Fibroblast of the conjunctiva (primary cell): ENCODE results near the gene HOXD8.

Source experiments
- DNase-seq: peaks from one replicate; pipeline ENCODE4 v3.0.0-alpha.2; 2010; ENCODE audit warnings: low read depth

Gene HOXD8

DNA sequence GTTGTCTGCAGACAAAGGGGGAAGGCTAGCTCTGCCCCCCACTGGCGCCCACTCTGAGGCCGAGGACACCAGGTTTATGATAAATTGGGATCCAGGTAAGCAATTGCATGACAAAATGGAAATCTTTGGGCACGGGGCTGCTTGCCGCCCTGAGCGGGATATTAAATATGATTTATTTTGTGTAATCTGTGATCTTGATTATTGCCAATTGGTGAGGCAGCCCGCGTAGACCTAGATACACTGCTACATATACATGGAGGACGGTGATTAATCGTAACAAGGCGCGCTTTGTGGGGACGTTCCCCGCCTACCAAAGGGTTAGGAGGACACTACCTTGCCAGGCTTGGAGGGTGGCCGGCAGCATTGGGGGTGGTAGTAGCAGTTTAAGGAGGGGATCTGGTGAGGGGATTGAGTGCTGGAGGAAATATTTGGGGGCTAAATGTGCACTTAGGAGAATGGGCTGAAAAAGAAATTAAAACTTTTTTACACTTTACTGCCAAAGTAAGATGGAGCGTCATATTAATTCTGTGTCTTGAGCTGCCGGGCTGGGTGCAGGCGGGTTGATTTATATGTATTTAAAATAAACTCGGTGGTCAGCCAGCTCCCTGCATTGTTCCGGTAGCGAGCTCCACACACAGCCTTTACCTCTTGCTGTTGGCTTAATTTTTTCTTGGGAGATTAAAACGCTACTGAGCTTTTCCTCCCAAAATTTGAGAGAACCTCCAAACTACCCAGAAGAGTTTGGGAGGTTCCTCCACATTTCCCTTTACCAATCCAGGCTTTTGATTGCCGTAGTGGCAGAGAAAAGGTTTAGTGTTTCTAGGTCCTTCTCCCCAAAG lies 31.7 kb downstream of the HOXD8 start:
- DNase-seq = no peak

DNA sequence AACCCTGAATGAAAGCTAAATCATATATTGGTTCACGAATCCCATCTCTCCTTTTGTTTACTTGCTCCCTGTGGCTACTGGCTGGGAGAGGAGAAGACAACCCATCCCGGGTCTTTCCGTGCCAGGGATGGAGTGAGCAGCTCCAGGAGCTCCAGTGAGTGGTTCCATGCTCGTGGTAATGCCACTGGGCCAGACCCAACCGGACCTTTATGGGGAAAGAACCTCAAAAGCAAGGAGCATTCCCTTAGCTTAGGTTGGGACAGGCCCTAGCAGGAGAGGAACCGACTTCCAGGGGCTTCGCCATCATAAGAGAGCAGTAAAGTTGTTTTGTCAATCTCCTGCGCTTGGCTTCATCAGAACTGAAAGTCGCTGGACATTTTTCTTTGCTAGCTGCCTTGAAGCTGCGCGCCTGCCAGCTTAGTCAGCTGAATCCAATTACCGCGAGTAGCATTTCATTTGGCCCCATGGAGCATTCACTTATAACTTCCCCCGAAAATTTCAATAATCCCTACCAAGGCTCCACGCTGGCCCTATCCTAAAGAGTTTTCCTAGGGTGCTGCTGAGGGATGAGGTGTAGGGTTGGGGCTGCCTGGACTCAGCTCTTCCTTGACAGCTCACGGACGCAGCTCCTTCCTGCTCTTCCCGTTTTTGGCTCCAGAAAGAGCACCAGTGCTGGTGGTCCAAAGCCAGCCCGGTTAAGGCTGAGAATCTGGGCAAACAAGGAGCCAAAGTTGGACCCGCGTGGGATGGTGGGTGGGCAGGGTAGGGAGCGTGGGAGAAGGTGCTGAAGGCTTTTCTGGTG lies 32.5 kb downstream of the HOXD8 start:
- DNase-seq = peak; percentile 13

DNA sequence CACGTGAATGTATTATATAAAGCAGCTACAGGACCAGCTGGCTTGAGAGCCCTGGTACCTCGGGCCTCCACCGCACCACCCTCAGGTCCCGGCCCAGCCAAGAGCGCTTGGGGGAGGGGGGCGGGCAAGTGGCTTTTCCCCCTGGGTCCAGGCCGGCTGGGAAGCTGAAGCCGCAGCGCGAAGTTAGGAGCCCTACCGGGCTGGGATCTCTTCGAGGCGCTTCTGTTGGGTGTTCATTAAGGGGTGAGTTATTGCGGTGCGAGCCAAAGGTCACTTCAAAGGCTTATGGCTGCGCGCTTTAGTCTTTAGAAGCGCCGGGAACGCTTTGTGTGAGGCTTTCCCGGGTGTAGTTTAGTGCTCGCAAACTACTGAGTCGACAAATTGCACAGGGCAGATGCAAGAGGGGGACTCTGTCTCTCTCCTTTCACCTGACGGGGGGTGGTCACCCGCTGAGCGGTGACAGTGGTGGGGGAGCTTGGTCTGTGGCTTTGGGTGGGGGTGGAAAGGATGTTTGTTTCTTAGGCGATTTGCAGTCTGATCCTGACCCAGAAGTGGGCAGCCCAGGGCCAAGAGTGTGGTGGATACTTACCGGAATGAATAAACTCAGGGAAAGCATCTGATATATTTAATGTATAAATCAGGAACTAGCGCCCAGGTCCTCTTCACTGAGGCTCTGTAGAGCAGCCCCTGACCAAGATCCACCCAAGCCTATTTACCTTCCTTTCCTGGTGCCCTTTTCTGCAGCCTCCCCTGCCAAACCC lies 33.6 kb downstream of the HOXD8 start:
- no peak for DNase-seq

DNA sequence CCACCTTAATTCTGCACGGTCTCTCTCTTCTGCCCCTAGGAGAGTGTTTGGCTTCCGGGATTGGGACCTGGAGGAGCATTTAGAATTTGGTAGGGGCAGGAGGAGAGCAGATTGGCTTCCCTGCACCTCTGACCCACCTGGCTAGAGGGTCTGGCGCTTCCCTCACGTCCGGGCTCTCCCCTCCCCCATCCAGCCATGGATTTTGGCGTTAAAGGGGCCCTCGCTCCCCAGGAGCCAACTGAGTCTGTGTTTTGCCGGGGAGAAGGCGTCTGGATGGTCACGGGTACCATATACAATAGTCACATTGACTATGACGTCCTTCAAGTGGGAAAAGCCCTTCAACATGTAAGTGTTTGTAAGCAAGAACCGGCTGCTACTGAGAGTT lies 34.2 kb downstream of the HOXD8 start:
- DNase-seq = no peak

DNA sequence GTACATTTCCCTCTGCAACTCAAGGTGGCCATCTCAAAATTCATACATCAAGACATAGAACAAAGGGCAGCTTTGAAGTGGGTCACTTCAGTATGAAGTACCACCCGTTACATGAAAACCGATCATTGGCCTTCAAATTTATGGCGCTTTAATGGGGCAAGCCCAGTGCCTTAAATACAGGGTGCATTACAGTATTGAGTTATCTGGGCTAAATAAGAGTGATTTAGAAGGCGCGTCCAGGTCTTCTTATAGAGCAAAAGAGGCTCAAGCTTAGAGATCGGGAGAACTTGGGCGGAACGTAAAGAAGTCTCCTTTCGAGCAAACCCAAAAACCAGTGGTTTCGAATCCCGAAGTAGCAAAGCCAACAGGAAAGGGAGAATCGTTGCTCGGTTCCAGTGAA lies 34.7 kb downstream of the HOXD8 start:
- no peak for DNase-seq

DNA sequence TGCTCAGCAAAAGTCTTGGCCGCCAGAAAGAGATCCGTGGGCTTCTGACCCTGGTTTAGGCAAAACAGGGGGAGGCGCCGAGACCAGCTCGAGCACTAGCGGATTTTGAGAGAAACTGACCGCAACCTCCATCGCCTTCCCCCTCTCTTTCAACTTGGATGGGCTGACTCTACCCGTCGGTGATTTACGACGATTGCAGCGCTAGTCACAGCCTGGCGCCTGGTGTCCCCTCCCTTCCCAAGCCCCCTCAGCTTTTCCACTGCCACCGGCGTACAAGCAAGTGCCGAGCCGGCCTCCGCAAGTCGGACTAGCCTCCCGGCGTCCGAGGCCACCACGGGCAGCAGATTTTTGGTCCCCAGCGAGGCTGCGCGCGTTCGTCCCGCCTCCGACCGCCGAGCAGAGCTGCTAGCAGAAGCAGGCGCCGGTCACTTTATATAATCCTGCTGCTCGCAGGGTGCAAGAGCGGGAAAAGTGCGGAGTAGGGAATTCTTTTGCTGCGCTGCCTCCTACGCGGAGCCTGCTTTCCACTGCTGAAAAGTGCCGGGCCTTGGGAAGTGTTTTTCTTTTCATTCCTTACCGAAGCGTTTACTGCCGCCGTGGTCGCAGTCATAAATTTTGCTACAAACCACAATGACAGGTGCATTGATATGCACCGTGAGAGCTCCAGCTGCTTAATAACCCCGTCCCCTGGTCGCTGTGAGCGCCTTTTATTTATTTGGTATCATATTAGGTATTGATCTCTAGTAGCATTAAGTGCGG lies 35.3 kb downstream of the HOXD8 start:
- no peak for DNase-seq

DNA sequence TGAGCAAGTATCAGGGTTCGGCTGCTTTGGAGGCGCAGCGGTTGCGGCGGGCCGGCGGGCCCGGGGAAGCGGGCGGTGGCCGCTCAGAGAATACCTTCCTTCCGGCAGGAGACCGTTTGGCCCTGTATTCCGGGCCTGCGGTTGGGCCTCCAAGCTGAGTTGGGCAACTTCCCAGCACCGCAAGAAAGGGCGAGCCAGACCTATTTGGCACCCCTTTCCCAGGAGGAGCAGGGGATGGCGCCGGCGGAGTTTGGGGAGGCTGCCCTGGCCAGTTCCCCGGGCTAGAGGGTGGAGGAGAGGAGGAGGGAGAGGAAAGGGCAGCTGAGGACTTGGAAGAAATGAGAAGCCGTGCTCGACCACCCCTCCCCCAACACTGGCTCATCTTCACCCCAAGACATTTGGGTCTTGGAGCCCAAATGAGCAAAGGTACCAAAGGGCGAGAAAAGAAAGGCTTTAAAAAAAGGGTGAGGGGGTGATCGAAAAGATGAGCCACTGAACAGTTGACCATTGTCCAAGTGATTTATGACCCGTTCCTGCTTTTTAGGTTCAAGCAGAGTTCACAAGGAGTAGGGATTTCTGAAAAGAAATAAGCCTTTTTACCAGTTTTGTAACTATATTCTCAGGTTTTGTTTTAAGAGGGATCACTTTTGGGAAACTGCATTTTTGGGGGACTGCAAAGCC lies 36.0 kb downstream of the HOXD8 start:
- DNase-seq = no peak

DNA sequence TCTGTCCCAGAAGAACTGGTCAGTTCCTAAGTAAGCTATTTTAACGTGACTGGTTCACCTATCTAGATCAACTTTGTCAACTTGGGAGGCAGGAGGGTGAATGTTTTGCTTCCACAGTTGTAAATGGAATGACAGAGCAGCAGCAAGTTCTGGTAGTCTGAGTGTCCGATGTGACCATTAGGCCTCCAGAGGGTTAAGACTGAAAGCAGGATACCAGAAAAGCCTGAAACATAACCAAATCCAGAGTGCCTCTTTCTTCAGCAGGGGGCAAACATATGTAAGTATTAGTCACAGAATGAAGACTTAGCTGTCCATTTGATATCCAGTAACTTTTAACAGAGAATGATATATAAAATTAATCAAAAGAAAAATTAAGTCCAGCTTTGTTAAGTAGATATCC lies 36.8 kb downstream of the HOXD8 start:
- DNase-seq = no peak

DNA sequence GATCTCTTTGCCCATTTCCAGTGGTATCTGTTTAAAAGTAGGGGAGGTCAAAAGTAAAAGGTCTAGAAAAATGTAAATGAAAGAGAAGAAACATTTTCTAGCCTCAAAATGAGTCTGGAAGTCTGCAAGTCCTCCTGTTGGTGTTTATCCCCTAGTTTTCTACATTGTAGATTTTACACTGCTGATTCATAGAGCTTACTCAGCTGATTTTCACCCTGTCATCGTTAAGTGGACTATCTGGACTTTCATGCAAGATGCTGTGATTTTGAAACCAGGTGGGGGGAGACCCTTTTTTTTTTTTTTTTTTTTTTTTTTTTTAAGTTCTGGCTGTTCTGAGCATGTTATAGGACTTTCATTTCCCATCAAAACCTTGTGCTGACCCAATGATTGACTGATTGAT lies 37.9 kb downstream of the HOXD8 start:
- no peak for DNase-seq

DNA sequence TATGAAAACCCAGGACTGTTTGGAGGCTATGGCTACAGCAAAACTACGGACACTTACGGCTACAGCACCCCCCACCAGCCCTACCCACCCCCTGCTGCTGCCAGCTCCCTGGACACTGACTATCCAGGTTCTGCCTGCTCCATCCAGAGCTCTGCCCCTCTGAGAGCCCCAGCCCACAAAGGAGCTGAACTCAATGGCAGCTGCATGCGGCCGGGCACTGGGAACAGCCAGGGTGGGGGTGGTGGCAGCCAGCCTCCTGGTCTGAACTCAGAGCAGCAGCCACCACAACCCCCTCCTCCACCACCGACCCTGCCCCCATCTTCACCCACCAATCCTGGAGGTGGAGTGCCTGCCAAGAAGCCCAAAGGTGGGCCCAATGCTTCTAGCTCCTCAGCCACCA lies 39.7 kb downstream of the HOXD8 start:
- no peak for DNase-seq

DNA sequence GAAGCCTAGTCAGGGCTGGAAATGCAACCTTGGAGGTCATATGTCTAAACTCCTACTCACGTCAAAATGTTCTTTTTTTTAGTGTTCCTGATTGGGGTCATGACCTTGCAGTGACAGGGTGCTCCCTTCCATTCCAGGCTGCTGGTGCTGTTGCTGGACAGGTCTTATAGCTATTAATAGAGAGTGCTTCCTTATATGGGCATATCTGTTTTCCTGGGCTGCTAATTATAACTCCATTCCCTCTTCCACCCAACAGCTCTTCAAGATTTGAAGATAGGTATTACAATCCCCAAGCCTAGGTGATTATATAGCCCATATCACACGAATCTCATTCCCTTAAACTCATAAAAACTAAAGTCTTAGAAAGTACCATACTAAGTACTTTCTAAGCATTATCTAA lies 40.2 kb downstream of the HOXD8 start:
- no peak for DNase-seq

DNA sequence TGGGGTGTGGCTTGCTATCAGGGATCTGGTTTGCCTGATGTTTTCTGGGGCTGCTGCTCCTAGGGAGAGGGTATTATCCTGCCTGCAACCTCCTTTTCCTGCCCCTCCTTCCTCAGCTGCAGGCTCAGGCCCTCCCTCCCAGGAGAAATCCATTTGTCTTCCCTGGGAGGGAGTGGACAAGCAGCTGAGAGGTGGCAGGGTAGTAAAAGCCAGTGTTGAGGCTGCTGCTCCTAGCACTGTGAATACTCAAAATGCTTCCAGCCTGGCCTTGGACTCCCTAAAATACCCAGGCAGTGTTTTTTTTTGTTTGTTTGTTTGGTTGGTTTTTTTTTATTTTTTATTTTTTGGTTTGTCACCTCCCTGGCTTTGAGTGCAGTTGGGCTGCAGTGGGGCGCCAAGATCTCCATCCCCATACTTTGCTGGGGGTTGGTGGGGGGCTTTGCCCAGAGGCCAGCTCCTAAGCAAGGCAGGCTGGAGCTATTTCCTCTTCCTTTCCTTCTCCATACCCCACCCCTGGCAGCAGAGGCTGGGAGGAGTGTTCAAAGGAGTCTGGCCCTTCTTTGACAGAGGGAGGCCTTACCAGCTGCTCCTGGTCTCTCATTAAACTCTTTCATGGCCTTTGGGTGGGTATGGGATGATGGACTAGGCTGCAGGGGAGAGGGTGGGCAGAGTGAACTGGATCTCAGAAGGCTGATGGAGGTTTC lies 41.2 kb downstream of the HOXD8 start:
- DNase-seq = no peak

DNA sequence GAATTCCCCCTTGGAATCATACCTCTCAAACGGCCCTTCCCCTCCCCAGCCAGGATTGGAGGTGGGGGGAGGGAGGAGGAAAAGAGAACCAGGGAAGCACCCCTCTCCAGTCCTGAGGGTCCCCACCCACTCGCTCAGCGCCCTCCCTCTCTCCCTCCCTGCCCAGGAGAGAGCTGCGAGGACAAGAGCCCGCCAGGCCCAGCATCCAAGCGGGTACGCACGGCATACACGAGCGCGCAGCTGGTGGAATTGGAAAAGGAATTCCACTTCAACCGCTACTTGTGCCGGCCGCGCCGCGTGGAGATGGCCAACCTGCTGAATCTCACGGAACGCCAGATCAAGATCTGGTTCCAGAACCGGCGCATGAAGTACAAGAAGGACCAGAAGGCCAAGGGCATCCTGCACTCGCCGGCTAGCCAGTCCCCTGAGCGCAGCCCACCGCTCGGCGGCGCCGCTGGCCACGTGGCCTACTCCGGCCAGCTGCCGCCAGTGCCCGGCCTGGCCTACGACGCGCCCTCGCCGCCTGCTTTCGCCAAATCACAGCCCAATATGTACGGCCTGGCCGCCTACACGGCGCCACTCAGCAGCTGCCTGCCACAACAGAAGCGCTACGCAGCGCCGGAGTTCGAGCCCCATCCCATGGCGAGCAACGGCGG lies 42.0 kb downstream of the HOXD8 start:
- no peak for DNase-seq

DNA sequence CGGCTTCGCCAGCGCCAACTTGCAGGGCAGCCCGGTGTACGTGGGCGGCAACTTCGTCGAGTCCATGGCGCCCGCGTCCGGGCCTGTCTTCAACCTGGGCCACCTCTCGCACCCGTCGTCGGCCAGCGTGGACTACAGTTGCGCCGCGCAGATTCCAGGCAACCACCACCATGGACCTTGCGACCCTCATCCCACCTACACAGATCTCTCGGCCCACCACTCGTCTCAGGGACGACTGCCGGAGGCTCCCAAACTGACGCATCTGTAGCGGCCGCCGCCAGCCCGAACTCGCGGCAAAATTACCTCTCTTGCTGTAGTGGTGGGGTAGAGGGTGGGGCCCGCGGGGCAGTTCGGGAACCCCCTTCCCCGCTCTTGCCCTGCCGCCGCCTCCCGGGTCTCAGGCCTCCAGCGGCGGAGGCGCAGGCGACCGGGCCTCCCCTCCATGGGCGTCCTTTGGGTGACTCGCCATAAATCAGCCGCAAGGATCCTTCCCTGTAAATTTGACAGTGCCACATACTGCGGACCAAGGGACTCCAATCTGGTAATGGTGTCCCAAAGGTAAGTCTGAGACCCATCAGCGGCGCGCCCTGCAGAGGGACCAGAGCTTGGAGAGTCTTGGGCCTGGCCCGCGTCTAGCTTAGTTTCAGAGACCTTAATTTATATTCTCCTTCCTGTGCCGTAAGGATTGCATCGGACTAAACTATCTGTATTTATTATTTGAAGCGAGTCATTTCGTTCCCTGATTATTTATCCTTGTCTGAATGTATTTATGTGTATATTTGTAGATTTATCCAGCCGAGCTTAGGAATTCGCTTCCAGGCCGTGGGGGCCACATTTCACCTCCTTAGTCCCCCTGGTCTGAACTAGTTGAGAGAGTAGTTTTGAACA lies 42.7 kb downstream of the HOXD8 start:
- DNase-seq = no peak

DNA sequence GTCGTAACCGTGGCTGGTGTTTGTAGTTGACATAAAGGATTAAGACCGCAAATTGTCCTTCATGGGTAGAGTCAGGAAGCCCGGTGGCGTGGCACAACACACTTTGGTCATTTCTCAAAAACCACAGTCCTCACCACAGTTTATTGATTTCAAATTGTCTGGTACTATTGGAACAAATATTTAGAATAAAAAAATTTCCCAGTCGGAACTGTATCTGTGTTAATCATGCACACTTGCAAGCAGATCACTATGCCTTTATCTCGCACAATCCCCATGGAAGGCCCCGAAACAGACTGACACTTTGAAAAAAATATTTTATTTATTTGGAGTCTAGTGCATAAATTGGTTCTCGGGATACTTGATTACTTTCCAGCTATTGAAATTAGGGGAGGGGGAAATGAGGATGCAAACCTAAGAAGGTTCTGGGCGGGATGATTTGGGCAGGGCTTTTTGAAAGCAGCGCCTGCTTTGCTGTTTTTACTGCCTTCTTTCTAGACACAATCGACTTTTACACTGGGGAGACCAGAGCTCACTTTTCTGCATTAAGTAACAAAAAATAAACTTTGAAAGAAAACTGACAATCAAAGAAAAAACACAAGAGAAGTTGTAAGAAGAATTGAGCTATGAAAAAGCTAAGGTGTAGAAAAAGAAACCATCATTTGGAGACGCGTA lies 43.5 kb downstream of the HOXD8 start:
- no peak for DNase-seq

DNA sequence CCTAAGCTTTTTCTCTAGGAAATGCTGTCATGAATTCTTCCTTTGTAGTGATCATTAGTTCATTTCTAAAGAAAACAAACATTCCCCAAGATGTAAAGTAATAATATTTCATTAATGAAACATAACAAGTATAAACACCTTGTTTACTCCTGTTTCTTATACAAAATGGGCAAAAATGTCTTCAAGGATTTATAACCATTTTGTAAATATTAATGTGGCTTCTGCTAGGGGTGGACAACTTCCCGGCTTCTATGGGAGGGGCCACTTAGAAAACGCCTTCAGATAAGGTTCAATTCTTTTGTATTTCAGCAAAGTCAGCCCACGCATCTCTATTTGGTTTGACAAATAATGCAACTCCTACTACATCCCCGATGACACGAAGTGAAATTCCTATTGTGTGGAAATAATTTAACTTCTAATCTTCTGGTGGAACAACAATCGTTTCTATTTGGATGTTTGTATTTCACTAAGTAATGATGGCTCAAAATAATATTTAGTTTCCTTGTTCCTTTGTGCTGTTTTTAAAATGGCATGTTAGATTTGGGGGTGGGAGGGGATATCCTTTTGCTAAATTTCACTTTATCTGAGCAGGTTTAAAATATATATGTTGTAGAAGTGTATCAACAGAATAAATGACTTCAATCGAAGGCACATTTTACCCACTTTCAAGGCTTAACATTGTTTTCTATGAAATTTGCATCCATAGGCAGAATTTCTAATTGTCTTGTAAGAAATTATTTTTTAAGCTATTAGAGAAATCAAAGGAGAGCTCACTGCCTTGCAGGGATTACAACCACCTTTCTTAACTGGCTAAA lies 44.3 kb downstream of the HOXD8 start:
- DNase-seq = no peak

DNA sequence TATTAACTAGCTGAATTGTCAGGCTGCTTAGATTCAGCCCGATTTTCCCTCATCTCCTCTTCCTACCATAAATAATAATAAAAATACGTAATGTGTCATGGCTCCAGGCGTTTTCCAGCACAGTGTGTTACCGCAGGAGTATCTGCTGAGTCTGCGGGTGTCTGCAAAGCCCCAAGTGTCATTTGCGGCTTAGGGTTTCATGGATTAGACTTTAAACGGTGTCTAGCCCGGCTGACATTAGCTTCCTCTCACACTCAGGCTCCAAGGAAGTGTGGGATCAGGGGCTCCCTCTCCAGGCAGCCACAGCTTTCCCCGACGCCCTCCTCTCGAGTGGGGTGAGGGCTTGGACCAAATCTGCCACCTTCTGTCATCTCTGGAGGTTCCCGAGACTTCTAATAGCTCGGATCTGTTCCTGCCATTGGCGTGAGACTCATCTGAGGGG lies 44.9 kb downstream of the HOXD8 start:
- no peak for DNase-seq
